Measurements from ENCODE around the gene ISCA2.

ISCA2 gene

DNA sequence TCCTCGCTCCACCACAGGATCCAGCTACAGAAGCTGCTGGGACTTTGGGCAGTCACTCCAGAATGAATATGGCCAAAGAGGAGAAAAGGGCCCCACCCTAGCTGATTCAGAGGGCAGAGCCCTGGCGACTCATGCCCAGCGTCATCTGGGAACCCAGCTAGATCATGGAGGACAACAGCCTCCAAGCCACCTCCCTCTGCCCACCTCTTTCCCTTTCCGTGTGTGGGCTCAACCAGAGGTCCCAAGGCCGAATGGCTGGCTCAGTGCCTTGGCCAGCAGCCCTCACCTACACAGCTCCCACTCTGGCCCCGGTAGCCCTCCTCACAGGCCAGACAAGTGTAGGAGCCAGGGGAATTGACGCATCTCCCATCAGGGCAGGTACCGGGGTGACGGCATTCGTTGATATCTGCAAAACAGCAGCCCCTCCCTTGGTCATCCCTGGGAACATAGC is 17.4 kb downstream of the ISCA2 start:
- DNase-seq (ENCODE audit: low read depth) = peak; percentile 77
- TF ChIP-seq, protein P1, sequence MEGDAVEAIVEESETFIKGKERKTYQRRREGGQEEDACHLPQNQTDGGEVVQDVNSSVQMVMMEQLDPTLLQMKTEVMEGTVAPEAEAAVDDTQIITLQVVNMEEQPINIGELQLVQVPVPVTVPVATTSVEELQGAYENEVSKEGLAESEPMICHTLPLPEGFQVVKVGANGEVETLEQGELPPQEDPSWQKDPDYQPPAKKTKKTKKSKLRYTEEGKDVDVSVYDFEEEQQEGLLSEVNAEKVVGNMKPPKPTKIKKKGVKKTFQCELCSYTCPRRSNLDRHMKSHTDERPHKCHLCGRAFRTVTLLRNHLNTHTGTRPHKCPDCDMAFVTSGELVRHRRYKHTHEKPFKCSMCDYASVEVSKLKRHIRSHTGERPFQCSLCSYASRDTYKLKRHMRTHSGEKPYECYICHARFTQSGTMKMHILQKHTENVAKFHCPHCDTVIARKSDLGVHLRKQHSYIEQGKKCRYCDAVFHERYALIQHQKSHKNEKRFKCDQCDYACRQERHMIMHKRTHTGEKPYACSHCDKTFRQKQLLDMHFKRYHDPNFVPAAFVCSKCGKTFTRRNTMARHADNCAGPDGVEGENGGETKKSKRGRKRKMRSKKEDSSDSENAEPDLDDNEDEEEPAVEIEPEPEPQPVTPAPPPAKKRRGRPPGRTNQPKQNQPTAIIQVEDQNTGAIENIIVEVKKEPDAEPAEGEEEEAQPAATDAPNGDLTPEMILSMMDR (IDR thresholded peaks at IDR 0.05; ENCODE audit: insufficient read depth, low read depth, low read length, missing control alignments) = no peak

DNA sequence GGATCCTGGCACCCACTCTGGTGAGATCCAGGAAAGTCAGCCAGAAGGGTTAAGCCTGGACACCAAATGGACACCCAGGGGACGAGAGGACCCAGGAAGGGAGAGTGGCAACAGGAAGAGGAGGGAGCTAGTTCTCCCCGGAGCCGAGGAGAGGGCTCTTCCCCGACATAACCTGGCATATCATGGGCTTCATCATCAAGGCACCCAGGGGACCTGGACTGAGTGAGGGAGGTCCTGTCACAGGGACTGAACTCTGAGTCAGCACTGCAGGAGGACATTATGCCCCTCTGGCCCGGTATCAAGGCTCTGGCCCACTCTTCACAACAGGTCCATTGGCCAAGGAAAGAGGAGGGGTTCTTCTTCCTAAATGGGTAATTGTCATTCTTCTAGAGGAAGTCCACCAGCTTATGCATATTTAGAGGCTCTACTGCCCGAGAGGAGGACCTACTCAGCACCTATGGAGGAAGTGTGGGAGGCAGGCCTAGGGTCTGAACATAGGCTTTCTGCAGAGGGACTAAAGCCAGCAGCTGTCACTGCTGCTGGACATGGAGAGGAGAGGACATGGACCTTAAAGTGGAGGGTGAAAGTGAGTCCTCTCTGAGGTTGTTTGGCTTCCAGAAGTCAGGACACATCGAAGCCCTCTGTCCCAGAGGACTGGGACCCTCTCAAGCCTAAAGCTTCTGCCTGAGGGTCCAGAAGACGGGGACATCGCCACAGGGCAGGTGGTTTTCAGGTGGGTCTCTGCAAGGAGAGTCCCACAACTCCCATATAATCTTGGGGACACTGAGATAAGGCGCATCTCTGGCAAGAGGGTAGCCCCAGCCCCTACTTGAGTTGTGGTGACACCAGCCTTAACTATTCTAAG is 18.6 kb downstream of the ISCA2 start:
- H3K4me3 ChIP-seq (ENCODE audit: low read length) = no peak overlapping the region
- no peak for DNase-seq (ENCODE audit: low read depth)
- TF ChIP-seq, protein P1 (IDR thresholded peaks at IDR 0.05; ENCODE audit: insufficient read depth, low read depth, low read length, missing control alignments) = no peak

More for the DNA sequence above, 17.4 kb downstream of the ISCA2 start:
- no peak overlapping the region for H3K4me3 ChIP-seq (ENCODE audit: low read length)

DNA sequence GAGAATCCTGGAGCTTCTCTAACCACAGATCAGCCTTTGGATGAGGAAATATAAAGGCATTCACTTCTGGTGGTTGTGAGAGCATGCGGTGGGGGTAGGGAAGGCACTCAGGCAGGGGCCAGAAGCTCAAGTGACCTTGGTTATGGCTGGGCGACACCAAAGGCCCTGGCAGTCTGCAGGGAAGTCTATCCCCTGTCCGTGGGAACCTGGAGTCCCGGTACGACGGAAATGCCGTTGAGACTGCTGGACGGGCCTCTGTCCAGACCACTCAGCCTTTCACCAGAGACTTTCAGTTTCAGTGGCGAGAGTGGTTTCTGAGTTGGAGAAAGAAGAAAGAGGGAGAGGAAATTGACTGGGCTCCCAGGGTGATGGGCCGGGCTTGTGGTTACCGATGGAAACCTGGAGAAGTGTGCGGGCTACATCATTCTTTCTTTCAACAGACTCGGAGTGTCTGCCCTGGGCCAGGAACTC is 20.9 kb downstream of the ISCA2 start:
- no peak overlapping the region for H3K4me3 ChIP-seq (ENCODE audit: low read length)
- peak; percentile 71 for DNase-seq (ENCODE audit: low read depth)
- TF ChIP-seq, protein P1 (IDR thresholded peaks at IDR 0.05; ENCODE audit: insufficient read depth, low read depth, low read length, missing control alignments) = no peak

DNA sequence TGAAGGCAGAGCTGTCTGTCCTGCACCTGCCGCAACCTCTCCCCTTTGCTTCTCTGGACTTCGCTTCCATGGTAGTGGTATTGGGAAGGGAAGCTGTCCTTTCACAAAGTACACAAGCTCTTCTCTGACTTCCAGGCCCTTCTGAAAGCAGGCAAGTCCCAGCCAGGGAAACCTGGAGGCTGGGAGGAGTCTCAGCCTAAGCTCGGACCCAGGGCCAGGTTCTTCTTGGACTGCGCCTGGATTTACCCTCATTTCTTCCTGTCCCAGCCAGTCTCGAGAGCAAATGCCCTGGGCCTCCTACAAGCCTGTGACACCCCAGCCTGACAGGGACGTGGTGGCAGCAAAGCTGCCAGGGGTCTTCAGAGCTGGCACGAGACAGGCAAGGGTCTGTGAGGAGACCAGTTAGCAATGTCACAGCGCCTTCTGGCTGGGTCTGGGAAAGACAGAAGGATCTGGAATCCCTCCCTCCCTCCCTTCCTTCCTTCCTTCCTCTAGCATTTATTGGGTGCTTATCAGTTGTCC is 22.4 kb downstream of the ISCA2 start:
- TF ChIP-seq, protein P1 (IDR thresholded peaks at IDR 0.05; ENCODE audit: insufficient read depth, low read depth, low read length, missing control alignments) = no peak
- DNase-seq (ENCODE audit: low read depth) = no peak

DNA sequence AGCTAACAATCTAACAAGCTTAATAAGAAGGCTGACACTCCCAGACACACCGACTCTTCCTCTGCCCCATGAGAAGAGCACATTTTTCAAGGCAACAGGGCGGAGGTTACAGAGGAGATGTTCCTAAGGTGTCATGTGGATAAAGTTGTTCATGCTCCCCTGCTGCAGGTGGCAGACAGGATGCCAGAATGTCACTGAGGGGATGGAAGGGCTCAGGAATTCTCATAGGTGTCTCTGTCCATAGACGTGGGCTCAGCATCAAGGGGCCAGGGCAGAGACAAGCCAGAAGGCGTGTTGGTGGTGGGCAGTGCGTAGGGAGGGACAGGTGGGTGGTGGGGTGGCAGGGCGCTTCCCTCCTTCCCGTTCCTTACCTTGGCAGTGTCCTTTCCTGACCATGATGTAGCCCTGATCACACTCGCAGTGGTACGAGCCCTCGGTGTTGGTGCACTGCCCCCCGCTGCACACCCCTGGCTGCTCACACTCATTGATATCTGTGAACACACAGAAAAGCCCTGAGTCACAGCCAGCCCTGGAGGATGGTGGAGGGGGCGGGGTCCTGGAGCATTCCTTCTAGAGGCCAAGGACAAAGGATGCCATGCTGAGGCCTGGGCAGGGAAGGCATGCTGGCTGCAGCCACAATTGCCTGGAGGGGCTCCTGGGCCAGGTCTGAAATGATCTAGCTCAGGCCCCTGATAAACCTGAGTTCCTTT is 23.0 kb downstream of the ISCA2 start:
- no peak overlapping the region for H3K4me3 ChIP-seq (ENCODE audit: low read length)
- TF ChIP-seq, protein P1 (IDR thresholded peaks at IDR 0.05; ENCODE audit: insufficient read depth, low read depth, low read length, missing control alignments) = no peak
- DNase-seq (ENCODE audit: low read depth) = peak; percentile 58

More for the DNA sequence above, 22.4 kb downstream of the ISCA2 start:
- no peak overlapping the region for H3K4me3 ChIP-seq (ENCODE audit: low read length)

DNA sequence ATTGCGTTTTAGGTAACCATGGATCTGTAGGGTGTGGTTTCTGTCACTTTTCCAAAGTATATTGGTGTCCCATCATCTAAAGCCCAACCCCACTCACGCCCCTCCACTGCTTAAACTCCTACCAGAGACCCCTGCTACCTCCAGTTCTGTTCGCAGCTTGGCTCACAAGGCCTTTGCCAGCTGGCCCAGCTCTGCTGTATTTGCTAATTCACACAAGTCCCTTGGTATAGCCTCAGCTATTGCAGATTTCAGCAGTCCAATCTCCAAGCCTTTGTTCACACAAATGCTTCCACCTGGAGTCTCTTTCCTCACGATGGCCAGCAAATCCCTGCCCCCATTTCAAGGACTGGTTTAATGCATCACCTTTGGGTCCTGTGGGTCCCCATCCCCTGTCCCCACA is 24.2 kb downstream of the ISCA2 start:
- no peak for DNase-seq (ENCODE audit: low read depth)
- H3K4me3 ChIP-seq (ENCODE audit: low read length) = no peak overlapping the region
- TF ChIP-seq, protein P1 (IDR thresholded peaks at IDR 0.05; ENCODE audit: insufficient read depth, low read depth, low read length, missing control alignments) = no peak

Measured in epithelial cell of esophagus (primary cell).